OCI-LY7 (cell line): ENCODE data around the gene MGAT5B.

Experiments
- EZH2phosphoT487 ChIP-seq: fragments of 200-600 bp; sonication (generic); IDR thresholded peaks from 2 replicates; pipeline ENCODE4 v1.6.1; 2018; ENCODE audit warnings: low read depth, borderline replicate concordance, mild to moderate bottlenecking, mixed run types, antibody characterized with exemption, low read length, moderate library complexity, mixed read lengths
- TF ChIP-seq, protein P1 (sequence below): fragments of 200-600 bp; sonication (generic); conservative IDR thresholded peaks from 2 replicates; pipeline ENCODE4 v1.5.1; 2014; ENCODE audit warnings: mild to moderate bottlenecking, antibody characterized with exemption, low read length, moderate library complexity, mixed read lengths

DNA sequence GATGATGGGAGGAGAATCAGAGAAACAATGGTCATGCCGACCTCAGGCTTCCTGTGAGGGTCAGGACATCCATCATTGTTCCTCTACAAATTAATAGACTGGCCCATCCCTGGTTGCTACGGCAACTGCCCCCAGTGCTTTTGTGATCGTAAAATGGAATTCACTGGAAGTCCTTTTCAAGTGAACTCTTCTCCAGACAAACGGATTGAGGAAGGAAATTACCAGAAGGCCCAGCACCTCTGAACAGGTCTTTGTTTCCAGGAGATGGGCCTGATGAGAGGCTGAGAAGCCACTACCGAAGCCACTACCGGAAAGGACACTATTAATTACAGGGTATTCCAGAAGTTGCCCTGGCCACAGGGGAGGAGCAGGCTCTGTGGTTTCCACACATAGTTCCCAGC lies 126.0 kb downstream of the MGAT5B start:
- TF ChIP-seq, protein P1, sequence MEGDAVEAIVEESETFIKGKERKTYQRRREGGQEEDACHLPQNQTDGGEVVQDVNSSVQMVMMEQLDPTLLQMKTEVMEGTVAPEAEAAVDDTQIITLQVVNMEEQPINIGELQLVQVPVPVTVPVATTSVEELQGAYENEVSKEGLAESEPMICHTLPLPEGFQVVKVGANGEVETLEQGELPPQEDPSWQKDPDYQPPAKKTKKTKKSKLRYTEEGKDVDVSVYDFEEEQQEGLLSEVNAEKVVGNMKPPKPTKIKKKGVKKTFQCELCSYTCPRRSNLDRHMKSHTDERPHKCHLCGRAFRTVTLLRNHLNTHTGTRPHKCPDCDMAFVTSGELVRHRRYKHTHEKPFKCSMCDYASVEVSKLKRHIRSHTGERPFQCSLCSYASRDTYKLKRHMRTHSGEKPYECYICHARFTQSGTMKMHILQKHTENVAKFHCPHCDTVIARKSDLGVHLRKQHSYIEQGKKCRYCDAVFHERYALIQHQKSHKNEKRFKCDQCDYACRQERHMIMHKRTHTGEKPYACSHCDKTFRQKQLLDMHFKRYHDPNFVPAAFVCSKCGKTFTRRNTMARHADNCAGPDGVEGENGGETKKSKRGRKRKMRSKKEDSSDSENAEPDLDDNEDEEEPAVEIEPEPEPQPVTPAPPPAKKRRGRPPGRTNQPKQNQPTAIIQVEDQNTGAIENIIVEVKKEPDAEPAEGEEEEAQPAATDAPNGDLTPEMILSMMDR = no peak
- no peak for TF ChIP-seq EZH2phosphoT487
